ENCODE data around the gene LPAR2.
"Not testable (repeated sequence)": the region's sequence is repeated elsewhere in the genome, so short reads cannot be mapped to it uniquely, and the experiment has no call there.

LPAR2 gene

DNA sequence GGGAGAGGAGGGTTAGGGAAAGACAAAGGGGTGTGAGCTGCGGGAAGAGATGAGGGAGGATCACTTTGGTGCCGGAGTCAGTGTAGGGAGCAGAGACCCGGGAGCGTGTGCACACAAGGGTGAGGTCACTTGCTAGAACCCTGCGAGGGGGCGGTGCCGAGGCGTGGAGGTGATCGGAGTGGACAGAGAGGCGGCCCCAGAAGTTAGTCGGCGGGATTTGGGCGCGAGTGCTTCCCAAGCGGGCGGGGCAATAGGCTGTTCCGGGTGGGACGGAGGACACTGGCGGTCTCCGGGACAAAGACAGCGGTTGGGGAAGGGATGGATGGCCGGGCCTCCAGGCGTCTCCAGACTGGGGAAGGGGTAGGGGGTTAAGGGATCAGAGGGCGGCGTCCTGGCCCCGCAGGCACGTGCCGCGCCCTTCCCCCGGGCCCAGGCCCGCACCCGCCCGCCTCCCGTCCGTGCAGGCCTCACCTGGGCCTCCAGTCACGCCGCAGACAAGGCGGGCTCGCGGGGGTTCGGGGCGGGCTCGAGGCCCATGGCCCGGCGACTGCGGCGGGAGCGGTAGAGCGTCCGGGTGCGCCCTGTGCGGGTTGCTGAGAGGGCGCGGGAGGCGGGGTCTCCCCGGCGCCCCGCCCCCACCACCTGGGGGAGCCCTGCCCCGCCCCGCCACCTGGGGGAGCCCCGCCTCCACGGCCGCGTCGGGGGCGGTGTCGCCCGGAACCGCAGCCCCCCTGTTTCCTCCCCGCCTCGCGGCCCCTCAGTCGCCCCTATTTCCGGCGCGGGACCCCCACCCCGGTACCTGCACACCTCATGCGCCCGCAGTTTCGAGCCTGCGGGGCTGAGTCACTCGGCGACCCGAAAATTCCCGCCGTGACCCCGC is at the start of gene LPAR2:
LPAR2 (minus strand) TSS at position 600 of the 880 bp plus-strand sequence. CDS start 945 bp downstream, outside the sequence.
- DNase-seq (ENCODE audit: low read depth in 2 of 2): peak; percentile 43 to 75

DNA sequence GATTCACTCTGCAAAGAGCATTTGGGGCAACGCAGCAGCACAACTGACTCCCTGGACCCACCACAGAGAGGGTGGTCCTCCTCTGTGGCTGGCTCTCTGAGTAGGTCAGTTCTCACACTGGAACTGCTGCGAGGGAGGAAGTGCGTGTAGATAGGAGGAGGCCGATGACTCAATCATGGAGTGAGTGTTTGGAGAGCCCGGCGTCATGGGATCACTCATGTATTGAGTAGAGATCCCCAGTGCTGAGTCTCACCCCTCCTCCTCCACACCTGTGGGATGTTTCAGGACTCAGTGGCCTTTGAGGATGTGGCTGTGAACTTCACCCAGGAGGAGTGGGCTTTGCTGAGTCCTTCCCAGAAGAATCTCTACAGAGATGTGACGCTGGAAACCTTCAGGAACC is 49.6 kb upstream of the LPAR2 start:
- DNase-seq (ENCODE audit: low read depth in 2 of 2): no peak

DNA sequence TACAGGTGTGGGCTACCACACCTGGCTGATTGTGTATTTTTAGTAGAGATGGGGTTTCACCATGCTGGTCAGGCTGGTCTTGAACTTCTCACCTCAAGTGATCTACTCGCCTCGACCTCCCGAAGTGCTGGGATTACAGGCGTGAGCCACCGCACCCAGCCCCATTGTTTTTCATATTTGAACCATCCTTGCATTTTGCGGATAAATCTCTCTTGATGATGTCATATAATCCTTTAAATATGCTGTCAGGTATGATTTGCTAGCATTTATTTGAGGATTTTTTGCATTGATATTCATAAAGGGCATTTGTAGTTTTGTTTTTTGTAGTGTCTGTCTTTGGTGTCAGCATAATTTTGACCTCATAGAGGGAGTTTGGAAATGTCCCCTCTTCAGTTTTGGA is 46.3 kb upstream of the LPAR2 start:
- DNase-seq (ENCODE audit: low read depth in 2 of 2): no peak

DNA sequence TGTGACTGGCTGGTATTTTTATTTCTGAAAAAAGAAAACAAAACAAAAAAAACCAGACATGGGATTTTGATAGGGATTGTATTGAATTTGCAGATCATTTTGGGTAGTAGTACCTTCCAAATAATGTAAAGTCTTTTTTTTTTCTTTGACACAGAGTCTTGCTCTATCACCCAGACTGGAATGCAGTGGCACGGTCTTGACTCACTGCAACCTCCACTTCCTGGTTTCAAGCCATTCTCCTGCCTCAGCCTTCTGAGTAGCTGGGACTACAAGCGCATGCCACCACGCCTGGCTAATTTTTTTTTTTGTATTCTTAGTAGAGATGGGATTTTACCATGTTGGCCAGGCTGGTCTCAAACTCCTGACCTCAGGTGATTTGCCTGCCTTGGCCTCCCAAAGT is 44.8 kb upstream of the LPAR2 start:
- DNase-seq (ENCODE audit: low read depth in 2 of 2): no peak

DNA sequence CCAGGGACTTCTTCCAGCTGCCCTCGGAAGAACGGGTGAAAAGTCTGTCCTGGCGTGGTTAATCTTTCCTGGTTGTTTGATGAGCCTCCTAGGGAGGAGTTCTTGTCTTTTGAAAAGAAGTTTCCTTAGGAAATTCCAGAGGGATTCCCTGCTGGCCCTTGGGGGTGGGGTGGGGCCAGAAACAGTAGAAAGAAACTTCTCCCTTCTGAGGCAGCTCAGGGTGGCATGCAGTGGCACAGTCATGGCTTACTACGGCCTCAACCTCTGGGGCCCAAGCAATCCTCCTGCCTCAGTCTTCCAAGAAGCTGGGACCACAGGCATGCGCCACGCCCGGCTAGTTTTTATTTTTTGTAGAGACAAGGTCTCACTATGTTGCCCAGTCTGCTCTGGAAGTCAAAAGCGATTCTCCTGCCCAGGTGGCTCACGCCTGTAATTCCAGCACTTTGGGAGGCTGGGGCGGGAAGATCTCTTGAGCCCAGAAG is 42.1 kb upstream of the LPAR2 start:
- DNase-seq (ENCODE audit: low read depth in 2 of 2): no peak

DNA sequence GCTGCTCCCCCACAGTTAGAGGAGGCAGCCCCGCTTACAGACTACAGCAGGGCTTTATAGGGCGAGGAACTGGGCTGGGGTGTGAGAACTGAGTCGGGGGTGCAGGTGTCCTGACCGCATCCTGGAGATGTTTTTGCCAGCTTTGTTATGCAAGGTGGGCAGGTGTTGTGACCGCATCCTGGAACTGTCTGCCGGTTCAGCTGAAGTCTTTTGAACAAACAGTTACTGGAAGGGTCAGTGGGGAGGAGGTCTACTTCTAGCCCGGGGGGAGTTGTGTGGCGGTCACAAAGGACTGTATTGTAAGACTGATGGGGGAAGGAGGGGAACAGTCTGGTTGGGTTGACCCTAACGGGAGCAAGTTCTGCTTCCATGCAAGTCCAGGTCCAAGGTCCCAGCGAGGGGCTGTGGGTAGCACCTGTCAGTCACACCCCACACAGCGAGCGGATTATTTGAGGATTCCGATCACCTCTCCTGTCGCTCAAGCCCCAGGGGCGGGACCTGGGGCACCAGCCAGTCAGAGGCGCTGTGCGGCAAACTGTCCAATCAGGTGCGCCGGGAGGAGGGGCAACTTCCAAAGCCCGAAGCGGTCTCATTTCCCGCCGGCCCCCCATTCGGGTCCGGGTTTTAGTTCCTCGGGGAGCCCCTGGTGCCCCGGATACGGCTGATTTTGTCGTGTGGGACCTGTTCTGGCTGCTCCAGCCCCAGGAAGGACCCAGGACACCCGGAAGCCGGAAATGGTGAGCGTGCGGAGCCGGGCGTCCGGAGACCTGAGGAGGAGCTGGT is 40.4 kb upstream of the LPAR2 start, which contains the start of gene ZNF101:
ZNF101 (plus strand) TSS at position 610 of the 783 bp plus-strand sequence; CDS start at position 735, 125 bp downstream.
- DNase-seq (ENCODE audit: low read depth in 2 of 2): peak; percentile 88 to 94

DNA sequence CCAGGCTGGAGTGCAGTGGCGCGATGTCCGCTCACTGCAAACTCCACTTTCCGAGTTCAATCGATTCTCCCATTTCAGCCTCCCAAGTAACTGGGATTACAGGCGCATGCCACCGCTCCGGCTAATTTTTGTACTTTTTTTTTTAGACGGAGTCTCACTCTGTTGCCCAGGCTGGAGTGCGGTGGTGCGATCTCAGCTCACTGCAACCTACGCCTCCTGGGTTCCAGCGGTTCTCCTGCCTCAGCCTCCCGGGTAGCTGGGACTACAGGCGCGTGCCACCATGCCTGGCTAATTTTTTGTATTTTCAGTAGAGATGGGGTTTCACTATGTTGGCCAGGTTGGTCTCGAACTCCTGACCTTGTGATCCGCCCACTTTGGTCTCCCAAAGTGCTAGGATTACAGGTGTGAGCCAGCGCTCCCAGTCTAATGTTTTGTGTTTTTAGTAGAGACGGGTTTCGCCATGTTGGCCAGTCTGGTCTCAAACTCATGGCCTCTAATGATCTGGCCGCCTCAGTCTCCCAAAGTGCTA is 37.5 kb upstream of the LPAR2 start:
- DNase-seq (ENCODE audit: low read depth in 2 of 2): not testable (repeated sequence)

DNA sequence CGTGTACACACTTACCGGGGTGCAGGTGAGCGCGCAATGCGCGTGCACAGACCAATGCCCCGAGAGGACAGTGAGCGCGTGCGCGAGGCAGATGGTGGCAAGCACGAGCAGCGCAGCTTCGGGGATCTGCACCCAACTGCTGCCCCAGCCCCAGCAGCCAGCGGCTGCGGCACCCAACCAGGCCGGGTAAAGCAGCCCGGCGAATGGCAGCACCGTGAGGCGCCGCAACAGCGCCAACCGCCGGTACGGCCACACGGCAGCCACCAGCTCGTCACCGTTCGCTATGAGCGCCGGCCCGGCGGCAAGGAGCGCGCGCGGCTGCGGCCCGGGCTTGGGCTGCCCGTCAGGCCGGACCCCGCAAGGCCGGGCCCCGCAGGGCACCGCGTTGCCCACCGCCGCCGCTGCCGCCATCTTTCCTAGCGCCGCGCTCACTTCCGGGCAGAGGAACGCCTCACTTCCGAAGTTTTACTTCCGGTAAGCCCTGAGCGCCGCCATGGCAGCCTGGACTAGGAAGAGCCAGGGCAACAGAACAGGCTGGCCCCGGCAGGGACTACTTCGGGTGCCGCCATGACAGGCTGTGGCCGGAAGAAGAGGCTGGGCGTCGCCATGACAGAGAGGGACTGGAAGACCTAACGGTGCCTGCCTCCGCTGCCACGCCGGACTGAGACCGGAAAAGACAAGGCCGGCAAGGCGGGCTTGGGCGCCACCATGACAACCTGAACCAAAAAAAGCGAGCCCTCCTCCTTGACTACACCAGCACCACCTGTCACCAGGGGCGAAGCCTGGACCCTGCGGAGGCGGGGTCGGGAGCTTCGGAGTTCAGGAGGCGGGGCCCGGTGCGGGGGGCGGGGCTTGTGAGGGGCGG is 35.5 kb upstream of the LPAR2 start, which contains the start of gene ATP13A1:
ATP13A1 (minus strand) TSS at position 421 of the 865 bp plus-strand sequence; CDS start at position 411, 10 bp downstream.
- DNase-seq (ENCODE audit: low read depth in 2 of 2): peak; percentile 93

DNA sequence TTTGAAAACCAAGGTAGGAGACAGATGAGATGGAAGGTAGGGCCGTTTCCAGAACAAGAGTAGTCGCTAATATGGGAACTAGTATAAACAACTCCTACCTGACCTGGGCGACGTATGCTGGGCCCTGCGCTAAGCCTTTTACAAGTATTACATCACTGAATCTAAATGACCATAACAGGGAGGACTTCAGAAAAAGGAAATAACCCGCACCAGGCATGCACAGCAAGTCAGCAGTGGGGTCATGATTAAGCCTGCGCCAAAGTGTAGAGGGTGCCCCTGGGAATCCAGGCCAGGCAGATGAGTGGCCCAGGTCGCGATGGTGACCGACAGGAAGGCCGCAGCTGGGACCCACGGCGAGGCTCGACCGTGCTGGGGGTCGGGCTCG is 34.8 kb upstream of the LPAR2 start:
- DNase-seq (ENCODE audit: low read depth in 2 of 2): no peak

DNA sequence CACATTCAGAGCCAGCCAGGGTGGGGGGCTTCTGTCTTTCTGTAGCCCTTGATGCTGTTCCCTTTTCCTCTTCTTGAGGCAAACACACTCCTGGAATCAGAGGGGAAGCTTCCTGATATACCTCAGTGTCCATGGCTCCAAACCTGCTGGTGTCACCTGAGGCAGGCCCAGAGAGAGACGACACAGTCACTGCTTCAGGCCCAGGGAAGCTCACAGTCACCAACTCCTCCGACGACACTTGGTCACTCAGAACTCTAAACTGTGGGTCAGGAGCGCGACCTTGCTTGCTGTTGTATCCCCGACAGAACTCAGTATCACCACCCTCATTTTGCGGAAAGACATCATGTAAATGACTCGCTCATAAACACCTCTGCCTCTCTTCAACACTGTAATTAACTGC is 34.3 kb upstream of the LPAR2 start:
- no peak for DNase-seq (ENCODE audit: low read depth in 2 of 2)

DNA sequence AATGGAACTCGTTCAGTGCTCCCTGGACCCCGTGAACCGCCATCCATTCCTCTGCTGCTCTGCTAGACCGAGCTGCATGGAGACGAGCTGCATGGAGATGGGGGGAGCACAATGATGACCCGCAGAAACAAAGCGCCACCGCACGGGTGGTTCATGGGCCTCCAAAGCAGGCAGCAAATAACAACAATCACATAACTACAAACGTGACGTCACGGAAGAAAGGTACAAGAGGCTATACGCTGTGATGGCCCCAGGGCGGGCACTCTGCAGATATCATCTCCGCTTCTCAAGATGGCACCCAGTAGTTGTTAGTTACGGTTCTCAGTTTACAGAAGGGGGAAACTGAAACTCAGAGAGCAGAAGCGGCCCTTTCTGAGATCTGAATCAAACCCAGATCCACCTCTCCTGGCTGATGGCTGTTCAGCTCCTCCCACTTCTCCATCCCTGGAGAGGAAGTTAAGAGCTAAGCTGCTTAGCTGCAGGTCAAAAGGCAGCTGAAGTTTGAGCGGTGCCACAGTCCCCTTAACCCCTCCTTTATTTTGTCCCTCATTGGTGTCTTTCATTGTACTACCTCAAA is 33.7 kb upstream of the LPAR2 start:
- no peak for DNase-seq (ENCODE audit: low read depth in 2 of 2)

DNA sequence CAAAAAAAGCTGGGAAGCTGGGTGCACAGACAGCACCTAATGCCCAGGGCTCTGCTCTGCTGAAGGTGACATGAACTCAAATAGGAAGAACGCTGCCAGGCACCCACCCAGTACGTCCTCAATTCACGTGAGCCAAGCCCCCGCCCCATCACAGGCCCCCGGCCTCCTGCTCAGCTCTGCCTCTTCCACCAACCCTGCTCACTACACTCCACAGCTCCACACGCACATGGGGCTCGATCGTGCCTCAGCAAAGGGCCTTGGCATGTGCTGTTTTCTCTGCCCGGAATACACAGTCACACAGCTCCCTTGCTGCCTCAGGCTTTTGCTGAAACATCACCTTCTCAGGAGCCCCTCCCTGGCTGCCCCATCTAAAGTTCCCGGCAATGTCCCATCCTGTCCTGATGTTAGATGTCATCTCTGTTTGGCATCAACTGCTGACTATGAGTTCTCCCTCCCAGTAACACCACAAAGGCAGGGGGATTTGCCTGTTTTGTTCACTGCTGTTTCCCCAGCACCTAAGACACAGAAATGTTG is 33.2 kb upstream of the LPAR2 start:
- DNase-seq (ENCODE audit: low read depth in 2 of 2): no peak

DNA sequence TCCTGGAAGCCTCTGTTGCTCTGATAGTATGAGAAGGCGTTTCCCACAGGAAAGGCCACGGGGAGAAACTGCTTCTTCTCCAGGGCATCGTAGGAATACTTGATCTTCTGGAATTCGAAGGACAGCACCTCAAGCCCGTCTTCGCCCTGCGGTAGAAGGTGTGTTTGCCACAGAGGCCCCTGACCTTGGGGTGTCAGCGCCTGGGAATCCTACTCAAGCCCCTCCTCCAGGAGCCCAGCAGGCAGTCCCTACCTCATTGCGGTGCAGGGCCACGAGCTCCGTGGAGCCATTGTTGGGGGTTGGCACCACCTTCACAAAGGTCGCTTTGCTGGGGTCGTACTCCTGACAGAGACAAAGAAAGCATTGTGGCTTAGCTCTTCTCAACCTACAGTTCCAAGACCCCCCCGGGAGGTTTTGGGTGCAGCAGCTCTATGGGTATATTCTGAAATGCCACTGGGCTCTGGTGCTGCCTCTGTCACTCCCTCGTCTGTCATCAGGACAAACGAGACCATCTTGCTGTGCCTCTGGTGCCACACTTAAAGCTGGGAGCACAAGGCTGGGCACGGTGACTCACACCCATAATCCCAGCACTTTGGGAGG is 31.7 kb upstream of the LPAR2 start:
- DNase-seq (ENCODE audit: low read depth in 2 of 2): no peak

DNA sequence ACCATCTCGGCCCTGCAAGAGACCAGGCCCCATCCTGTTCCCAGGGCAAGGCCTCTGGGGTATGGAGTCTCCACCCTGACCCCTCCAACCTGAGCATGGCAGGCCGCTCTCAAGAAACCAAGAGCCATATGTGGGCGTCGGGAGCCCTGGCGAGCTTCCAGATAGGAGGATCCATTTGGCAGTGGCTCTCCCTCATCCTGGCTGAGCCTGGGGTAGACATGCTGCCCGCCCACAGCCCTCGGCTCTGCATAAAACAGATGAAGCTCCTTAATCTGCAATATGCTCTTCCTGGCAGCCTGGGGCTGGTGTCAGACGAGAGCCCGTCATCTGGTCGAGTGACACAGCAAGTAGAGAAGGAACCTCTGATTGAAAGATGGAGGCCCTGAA is 29.4 kb upstream of the LPAR2 start:
- no peak for DNase-seq (ENCODE audit: low read depth in 2 of 2)

DNA sequence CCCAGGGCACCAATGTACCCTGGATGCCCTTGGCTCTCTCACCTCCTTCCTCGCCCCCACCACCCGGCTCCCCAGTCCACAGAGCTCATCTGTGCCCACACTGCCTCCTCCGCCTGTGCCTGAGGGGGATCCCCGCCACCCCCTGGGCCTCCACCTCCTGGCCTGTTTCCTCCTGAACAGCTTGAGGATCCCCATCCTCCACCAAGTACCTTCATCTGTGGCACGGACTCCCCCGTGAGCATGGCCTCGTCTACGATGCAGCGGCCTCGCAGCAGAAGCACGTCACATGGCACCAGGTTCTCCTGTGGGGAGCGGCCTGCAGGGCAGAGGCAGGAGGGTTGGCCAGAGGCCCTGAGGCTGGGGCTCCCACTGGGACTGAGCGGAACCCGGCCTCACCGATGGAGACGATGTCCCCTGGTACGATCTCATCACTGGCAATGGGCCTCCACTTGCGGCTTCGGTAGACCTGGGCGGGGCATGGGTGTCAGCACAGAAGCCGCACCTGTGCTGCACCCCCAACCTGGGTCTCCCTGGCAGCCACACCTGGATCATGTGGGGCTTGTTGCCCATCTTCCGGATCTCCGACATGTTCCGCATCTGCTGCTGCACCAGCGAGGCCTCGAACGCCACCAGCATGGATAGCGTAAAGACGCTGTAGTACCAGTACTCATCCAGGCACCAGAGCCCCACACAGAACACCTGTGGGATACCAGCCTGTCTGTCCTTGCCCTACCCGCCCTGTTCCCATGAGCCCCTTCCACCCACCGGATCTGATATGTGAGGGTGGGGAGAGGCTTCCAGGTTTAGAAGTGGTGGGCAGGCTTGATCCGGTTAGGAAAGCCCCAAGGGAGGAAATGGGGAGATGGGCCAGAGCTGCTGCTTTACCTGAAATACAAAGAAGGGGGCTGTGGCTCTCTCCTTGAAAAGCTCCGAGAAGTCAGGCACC is 28.7 kb upstream of the LPAR2 start:
- DNase-seq (ENCODE audit: low read depth in 2 of 2): no peak

DNA sequence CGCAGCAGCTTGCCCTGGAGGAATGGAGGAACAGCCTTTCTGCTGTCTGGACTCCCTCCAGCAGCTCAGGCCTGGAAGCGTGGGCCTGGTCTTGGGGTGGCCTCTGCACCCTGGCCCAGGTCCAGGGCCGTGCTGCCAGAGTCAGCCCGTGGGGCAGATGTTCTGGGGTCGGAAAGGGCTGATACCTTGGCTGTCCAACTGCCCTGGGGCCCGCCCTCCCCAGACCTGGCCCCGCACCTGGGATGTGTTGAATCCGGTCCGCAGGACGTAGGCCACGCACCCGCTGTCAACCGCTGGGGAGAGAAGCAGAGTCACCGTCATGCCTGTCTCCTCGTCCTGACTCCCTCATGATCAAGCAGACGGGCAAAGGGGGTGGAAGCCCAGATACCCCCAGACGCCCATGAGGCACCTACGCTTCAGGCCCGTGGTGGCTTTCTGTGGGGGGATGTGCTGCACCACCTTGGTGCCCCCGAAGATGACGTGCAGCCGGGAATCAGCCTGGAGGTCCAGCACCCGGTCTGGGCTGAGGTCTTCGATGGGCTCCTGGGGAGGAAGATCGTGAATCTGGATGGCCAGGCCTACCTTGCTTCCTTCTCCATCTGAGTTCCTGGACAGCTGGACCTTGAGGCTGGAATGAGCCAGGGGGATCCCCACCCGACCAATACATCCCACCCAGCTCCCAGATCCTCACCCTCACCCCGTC is 27.8 kb upstream of the LPAR2 start:
- no peak for DNase-seq (ENCODE audit: low read depth in 2 of 2)

DNA sequence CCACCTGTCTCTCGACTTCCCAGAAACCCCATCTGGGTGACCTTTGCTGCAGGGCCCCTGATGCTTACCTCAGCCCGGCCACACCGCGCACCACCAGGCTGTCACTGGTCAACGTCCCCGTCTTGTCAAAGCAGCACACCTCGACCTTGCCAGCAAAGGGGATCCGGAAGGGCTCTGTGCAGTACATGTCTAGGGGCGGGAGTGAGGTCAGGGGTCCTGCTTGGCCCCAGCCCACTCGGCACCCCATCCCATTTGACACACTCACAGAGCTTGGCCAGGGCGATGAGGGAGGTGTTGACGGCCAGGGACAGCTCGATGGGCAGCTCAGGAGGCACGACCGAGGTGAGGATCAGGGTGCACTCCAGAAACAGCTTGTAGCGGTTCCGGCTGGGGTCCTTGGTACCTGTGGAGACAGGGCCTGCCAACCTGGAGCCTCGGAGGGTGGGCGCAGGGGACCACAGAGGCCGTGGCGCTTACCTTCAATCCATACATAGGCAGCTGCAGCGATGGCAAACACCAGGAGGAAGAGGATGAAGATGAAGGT is 27.1 kb upstream of the LPAR2 start:
- DNase-seq (ENCODE audit: low read depth in 2 of 2): no peak

DNA sequence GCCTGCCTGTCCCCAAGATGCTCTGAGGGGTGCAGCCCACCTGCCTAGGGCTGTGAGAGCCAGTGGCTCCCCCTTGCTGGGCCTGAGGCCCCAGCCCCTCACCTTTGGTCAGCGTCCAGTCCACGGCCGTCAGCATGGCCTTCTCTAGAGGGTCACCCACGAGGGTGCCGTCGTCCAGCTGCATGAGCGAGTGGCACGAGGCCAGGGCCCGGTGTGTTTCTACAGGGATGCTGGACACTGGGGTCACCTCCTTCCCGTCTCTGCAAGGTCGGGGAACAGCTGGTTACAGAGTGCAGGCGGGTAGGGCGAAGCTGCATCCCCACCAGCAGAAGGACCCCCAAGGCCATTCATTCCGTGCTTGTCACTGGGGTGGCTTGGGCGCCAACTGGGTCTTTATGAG is 26.4 kb upstream of the LPAR2 start:
- no peak for DNase-seq (ENCODE audit: low read depth in 2 of 2)
